ENCODE measurements around the gene C1QTNF1. TPM values are rescaled to one million over a fixed set of nuclear protein-coding genes. Genes with fewer than 3 reads are reported as not detected.

C1QTNF1 gene
- total and polyA plus RNA-seq, 9 of the 15 experiments (the other 6 are each of a cell fraction or from before 2014, with no cell fraction given), result 0.09 TPM; not detected in 8

DNA sequence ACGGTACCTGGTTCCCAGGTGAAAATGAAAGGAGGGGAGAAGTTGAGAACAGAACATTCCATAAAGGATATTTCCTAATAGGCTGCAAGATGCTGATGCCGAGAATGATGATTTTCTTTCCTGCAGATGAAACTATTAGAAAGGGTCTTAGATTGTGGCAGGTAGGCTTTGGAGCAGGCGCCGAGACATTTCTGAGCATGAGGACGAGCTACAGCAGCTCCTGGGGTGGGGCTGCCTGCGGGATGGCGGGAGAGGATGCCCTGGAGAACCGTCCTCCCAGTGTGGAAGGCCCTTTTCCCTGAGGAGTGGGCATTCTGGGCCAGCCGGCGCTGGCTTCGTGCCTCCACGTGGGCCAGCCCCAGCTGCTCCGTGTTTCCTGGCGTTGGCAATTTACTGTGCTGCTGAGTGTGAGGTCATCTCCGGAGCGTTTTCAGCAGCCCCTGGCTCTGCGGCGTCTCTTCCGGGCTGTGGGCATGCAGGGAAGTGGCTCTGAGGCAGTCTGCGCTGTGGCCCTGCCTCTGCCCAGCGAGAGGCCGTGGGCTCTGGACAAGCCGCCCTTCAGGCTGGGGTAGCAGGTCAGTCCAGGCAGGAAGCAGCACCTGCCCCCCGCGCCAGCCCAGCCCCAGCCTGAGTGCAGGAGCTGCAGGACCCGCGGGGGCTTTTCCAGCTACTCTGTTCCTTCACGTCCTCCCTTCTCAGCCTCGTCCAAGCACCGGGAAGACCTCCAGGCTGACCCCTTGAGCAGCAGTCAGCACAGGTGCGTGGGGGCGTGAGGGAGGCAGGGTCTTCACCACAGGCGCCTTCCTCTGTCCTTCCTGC is 62.8 kb downstream of the C1QTNF1 start:
- Histone ChIP-seq H3K27ac (ENCODE audit: extremely low read depth, low read depth, low read length) (no peak overlapping the region), H3K27me3 (ENCODE audit: control insufficient read depth in 2 of 2, insufficient read depth in 2 of 2, low read length in 2 of 2) (peaks cover 2 to 10% of the 10 kb centered on the region in 2 experiments; a peak in 3 of 5 replicates), H3K4me2 (ENCODE audit: insufficient read depth, low read length) (no peak overlapping the region), H3K9ac (ENCODE audit: insufficient read depth in 1 of 2, low read depth in 2 of 2, low read length in 2 of 2) (no peak overlapping the region), H2AFZ (ENCODE audit: low read depth, low read length) (no peak overlapping the region), H4K20me1 (replicated peaks; ENCODE audit: control insufficient read depth, insufficient read depth, low read length) (peaks cover 28% of the 10 kb centered on the region), H3K9me1 (ENCODE audit: control insufficient read depth, insufficient read depth, low read length) (peaks cover 7% of the 10 kb centered on the region), H3K4me1 (replicated peaks in 1 of 2; ENCODE audit: control insufficient read depth in 2 of 2, insufficient read depth in 2 of 2, low read length in 2 of 2) (peaks cover 0 to 48% of the 10 kb centered on the region in 2 experiments; a peak in 2 of 5 replicates), H3K9me3 (replicated peaks; ENCODE audit: control insufficient read depth, insufficient read depth, low read depth, low read length) (no peaks in the 10 kb centered on the region), H3K79me2 (ENCODE audit: control insufficient read depth, insufficient read depth, low read length) (no peaks in the 10 kb centered on the region), H3K36me3 (ENCODE audit: control insufficient read depth, insufficient read depth, low read length) (peaks cover 51% of the 10 kb centered on the region; the same call in 1 of the 3 replicates), H3K4me3 (no peak overlapping the region)
- intact Hi-C loops (cut with micrococcal nuclease), result loop anchor here (1.0 kb wide), 1 partner anchor 306 kb away; no protein-coding TSS in a partner anchor
- DNase-seq (ENCODE audit: extremely low read depth in 1 of 4, low spot score in 3 of 4) (no peak), FAIRE-seq (no peak), ATAC-seq (no peak)
- 78% methylated on average over 29 of the region's 33 CpGs for WGBS (ENCODE audit: insufficient coverage, low coverage, missing lambda C conversion rate)
- TF ChIP-seq, protein P1, sequence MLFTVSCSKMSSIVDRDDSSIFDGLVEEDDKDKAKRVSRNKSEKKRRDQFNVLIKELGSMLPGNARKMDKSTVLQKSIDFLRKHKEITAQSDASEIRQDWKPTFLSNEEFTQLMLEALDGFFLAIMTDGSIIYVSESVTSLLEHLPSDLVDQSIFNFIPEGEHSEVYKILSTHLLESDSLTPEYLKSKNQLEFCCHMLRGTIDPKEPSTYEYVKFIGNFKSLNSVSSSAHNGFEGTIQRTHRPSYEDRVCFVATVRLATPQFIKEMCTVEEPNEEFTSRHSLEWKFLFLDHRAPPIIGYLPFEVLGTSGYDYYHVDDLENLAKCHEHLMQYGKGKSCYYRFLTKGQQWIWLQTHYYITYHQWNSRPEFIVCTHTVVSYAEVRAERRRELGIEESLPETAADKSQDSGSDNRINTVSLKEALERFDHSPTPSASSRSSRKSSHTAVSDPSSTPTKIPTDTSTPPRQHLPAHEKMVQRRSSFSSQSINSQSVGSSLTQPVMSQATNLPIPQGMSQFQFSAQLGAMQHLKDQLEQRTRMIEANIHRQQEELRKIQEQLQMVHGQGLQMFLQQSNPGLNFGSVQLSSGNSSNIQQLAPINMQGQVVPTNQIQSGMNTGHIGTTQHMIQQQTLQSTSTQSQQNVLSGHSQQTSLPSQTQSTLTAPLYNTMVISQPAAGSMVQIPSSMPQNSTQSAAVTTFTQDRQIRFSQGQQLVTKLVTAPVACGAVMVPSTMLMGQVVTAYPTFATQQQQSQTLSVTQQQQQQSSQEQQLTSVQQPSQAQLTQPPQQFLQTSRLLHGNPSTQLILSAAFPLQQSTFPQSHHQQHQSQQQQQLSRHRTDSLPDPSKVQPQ (CRISPR knock-in tag; IDR thresholded peaks at IDR 0.05; ENCODE audit: borderline replicate concordance), result no peak
- peak; percentile 63 for TF ChIP-seq POLR2G (IDR thresholded peaks at IDR 0.05; ENCODE audit: low read depth, low read length)
- BruUV-seq (replicated peaks), result no TSS peak
- POLR2A ChIA-PET, result interaction anchor here (0.6 to 3.0 kb wide), 4 partner anchors 11 to 623 kb away, joined by 3 to 8 read pairs (median 4); partner anchors contain the start of gene ENGASE
- CTCF ChIA-PET (ENCODE audit: low intra/inter-chr PET ratio), result interaction anchor here (0.6 to 2.1 kb wide), 7 partner anchors 22 to 622 kb away, joined by 3 to 8 read pairs (median 5); no protein-coding TSS in a partner anchor
- in situ Hi-C loops (cut with MboI), result no loop called here

Data from K562 (cell line).